HCT116 (cell line): ENCODE data around the gene WEE1. TPM values are rescaled to one million over a fixed set of nuclear protein-coding genes. Genes with fewer than 3 reads are reported as not detected.

Experiments used
- ATAC-seq: fragments of 200-7000 bp; cut with Tn5 transposase; 2 replicates; pipeline ENCODE4 v1.9.1; 2020; ENCODE audit warnings: mild to moderate bottlenecking, moderate library complexity
- BruUV-seq: library from RNA; stranded (reverse); fragments of 400-500 nt; replicated peaks from 2 replicates; lab custom pipeline; 2021; lab: Mats Ljungman, UMichigan
- CTCF ChIA-PET: fragments of 300-600 bp; sonication (Branson Sonifier 250); formaldehyde crosslinking; loops from one replicate; lab custom pipeline; 2021; ENCODE audit warnings: antibody characterized with exemption; lab: Charles Lee
- POLR2A ChIA-PET: fragments of 300-600, 350-600 bp; sonication (Branson Sonifier 250); formaldehyde crosslinking; loops from one replicate; lab custom pipeline; 2021; ENCODE audit warnings: antibody characterized with exemption; lab: Charles Lee
- RAD21 ChIA-PET, 2 experiments: fragments of 300-600 bp; sonication (Branson Sonifier 250); formaldehyde crosslinking; loops; one replicate each; lab custom pipeline; 2023; ENCODE audit warnings: low total read pairs in 2 of 2; ENCODE audit not compliant: uncharacterized antibody in 2 of 2, unreplicated experiment in 2 of 2, low non-redundant PET in 1 of 2; lab: Charles Lee
- DNase-seq: peaks from one replicate; pipeline ENCODE4 v3.0.0-alpha.2; 2010; ENCODE audit warnings: low read depth, low spot score
- H2AFZ ChIP-seq: fragments of 200-600 bp; shearing (Covaris generic), sonication (generic); 2 replicates; pipeline ENCODE4 v1.6.1; 2017; ENCODE audit warnings: low read depth, mixed run types, mixed read lengths, antibody characterized with exemption, low read length; ENCODE audit not compliant: poor library complexity, severe bottlenecking
- H3K27ac ChIP-seq: 2 replicates; pipeline ENCODE4 v1.5.1; 2012; ENCODE audit warnings: low read depth, low read length
- H3K27me3 ChIP-seq: fragments of 200-600 bp; sonication (generic); 2 replicates; pipeline ENCODE4 v1.6.1; 2016; ENCODE audit warnings: mixed run types, low read length, mixed read lengths; ENCODE audit not compliant: insufficient read depth
- H3K36me3 ChIP-seq, 2 experiments: fragments of 200-500 bp in 1 of 2; fragments of 200-600 bp in 1 of 2; sonication (Bioruptor generic) in 1 of 2; sonication (generic) in 1 of 2; 2 replicates each; pipeline versions ENCODE4 v1.5.1 to v1.6.1; 2014 to 2016; ENCODE audit warnings: low read length in 2 of 2, inconsistent platforms in 1 of 2, mixed read lengths in 1 of 2, mixed run types in 1 of 2; ENCODE audit not compliant: insufficient read depth in 2 of 2, control insufficient read depth in 1 of 2
- H3K4me1 ChIP-seq, 2 experiments: fragments of 200-600 bp in 1 of 2; sonication (generic) in 1 of 2; 2 replicates each; pipeline versions ENCODE4 v1.5.1 to v1.6.1; 2012 to 2017; ENCODE audit warnings: low read length in 2 of 2, inconsistent platforms in 1 of 2, mild to moderate bottlenecking in 1 of 2, mixed read lengths in 1 of 2, mixed run types in 1 of 2, moderate library complexity in 1 of 2; ENCODE audit not compliant: insufficient read depth in 2 of 2, control insufficient read depth in 1 of 2
- H3K4me2 ChIP-seq: fragments of 200-600 bp; sonication (generic); 2 replicates; pipeline ENCODE4 v1.6.1; 2017; ENCODE audit warnings: mixed run types, low read length, mixed read lengths
- H3K4me3 ChIP-seq, 2 experiments: fragments of 200-600 bp in 1 of 2; sonication (generic) in 1 of 2; replicated peaks in 1 of 2; 2 replicates each; pipeline ENCODE4 v1.5.1; 2011 to 2016; ENCODE audit warnings: low read length in 2 of 2, control low read depth in 1 of 2, low read depth in 1 of 2, mild to moderate bottlenecking in 1 of 2, mixed read lengths in 1 of 2, mixed run types in 1 of 2
- H3K79me2 ChIP-seq: fragments of 200-600 bp; sonication (generic); 2 replicates; pipeline ENCODE4 v1.6.1; 2017; ENCODE audit warnings: mild to moderate bottlenecking, mixed run types, low read length, moderate library complexity, mixed read lengths; ENCODE audit not compliant: insufficient read depth
- H3K9ac ChIP-seq: fragments of 200-600 bp; sonication (generic); 2 replicates; pipeline ENCODE4 v1.6.1; 2016; ENCODE audit warnings: low read length, mixed read lengths
- H3K9me2 ChIP-seq: fragments of 200-600 bp; sonication (generic), shearing (Covaris generic); 2 replicates; pipeline ENCODE4 v1.6.1; 2017; ENCODE audit warnings: mixed run types, mild to moderate bottlenecking, moderate library complexity; ENCODE audit not compliant: insufficient read depth
- H3K9me3 ChIP-seq, 2 experiments: fragments of 200-500 bp in 1 of 2; fragments of 200-600 bp in 1 of 2; sonication (Bioruptor generic) in 1 of 2; sonication (generic) in 1 of 2; 2 replicates each; pipeline ENCODE4 v1.6.1; 2014 to 2017; ENCODE audit warnings: low read length in 2 of 2, mixed read lengths in 2 of 2, inconsistent platforms in 1 of 2, low read depth in 1 of 2, mild to moderate bottlenecking in 1 of 2, mixed run types in 1 of 2, moderate library complexity in 1 of 2; ENCODE audit not compliant: control insufficient read depth in 1 of 2, insufficient read depth in 1 of 2
- H4K20me1 ChIP-seq: fragments of 200-600 bp; sonication (generic), shearing (Covaris generic); 2 replicates; pipeline ENCODE4 v1.6.1; 2017; ENCODE audit warnings: mixed run types, mild to moderate bottlenecking, moderate library complexity; ENCODE audit not compliant: insufficient read depth
- ATF3 ChIP-seq: IDR thresholded peaks from 2 replicates; pipeline ENCODE4 v1.6.1; 2012
- CBX3 ChIP-seq: IDR thresholded peaks from 2 replicates; pipeline ENCODE4 v1.6.1; 2012; ENCODE audit warnings: low read depth
- CTCF ChIP-seq, 3 experiments: fragments of 200-600 bp in 1 of 3; sonication (generic) in 1 of 3; IDR thresholded peaks in 2 of 3; conservative IDR thresholded peaks in 1 of 3; 2 replicates each; pipeline ENCODE4 v1.5.1; 2012 to 2017; ENCODE audit warnings: low read depth in 2 of 3, low read length in 2 of 3, antibody characterized with exemption in 1 of 3, borderline replicate concordance in 1 of 3, control low read depth in 1 of 3, mild to moderate bottlenecking in 1 of 3, mixed read lengths in 1 of 3, mixed run types in 1 of 3, moderate library complexity in 1 of 3; ENCODE audit not compliant: insufficient read depth in 1 of 3
- ELF1 ChIP-seq: IDR thresholded peaks from 2 replicates; pipeline ENCODE4 v1.6.1; 2012; ENCODE audit warnings: low read depth, borderline replicate concordance
- EZH2 ChIP-seq: fragments of 200-600 bp; sonication (generic); IDR thresholded peaks from 2 replicates; pipeline ENCODE4 v1.6.1; 2017; ENCODE audit warnings: antibody characterized with exemption, mixed run types
- EZH2phosphoT487 ChIP-seq: fragments of 200-600 bp; IDR thresholded peaks from 2 replicates; pipeline ENCODE4 v1.6.1; 2018; ENCODE audit warnings: antibody characterized with exemption, borderline replicate concordance
- POLR2AphosphoS5 ChIP-seq: IDR thresholded peaks from 2 replicates; pipeline ENCODE4 v1.6.1; 2011; ENCODE audit warnings: mild to moderate bottlenecking, low read depth, low read length, moderate library complexity
- RAD21 ChIP-seq: IDR thresholded peaks from 2 replicates; pipeline ENCODE4 v1.6.1; 2012; ENCODE audit warnings: low read depth, mild to moderate bottlenecking
- REST ChIP-seq: IDR thresholded peaks from 2 replicates; pipeline ENCODE4 v1.6.1; 2012; ENCODE audit warnings: low read depth
- SRF ChIP-seq: IDR thresholded peaks from 2 replicates; pipeline ENCODE4 v1.6.1; 2012; ENCODE audit warnings: low read depth
- TCF7L2 ChIP-seq: IDR thresholded peaks from 2 replicates; pipeline ENCODE4 v1.7.0; 2011; ENCODE audit warnings: borderline replicate concordance, inconsistent platforms; ENCODE audit not compliant: insufficient read depth, insufficient read length; ENCODE audit errors: extremely low read depth
- YY1 ChIP-seq: IDR thresholded peaks from 2 replicates; pipeline ENCODE4 v1.6.1; 2011; ENCODE audit warnings: low read length, low read depth, moderate library complexity, mild to moderate bottlenecking; ENCODE audit not compliant: insufficient replicate concordance; ENCODE audit errors: extremely low read depth
- ZBTB33 ChIP-seq: IDR thresholded peaks from 2 replicates; pipeline ENCODE4 v1.6.1; 2011; ENCODE audit warnings: mild to moderate bottlenecking, low read length, moderate library complexity; ENCODE audit not compliant: insufficient replicate concordance; ENCODE audit errors: extremely low read depth
- ZFX ChIP-seq: fragments of 450-650 bp; IDR thresholded peaks from 2 replicates; pipeline ENCODE4 v1.6.1; 2017
- ZNF274 ChIP-seq: fragments of 200-500 bp; sonication (Bioruptor generic); IDR thresholded peaks from 2 replicates; pipeline ENCODE4 v1.6.1; 2014; ENCODE audit warnings: mild to moderate bottlenecking, low read depth, low read length, inconsistent platforms
- intact Hi-C: fragments of 100-400 bp; cut with micrococcal nuclease; formaldehyde crosslinking; loops from 2 replicates; pipeline ENCODE4 v1.10.0; 2022
- total RNA-seq: library from RNA; stranded (reverse); gene quantifications from one replicate; pipeline ENCODE4 v1.2.1, GENCODE V29; 2021; ENCODE audit not compliant: unreplicated experiment

Gene WEE1
- total RNA-seq, 1 experiment from 2014 or later = 50.8 TPM

- no peaks in the 10 kb centered on the region for H3K79me2 ChIP-seq
- H3K9me3 ChIP-seq = no peaks in the 10 kb centered on the region
- H3K27ac ChIP-seq = no peak overlapping the region
- RAD21 ChIA-PET = no interaction called here
- BruUV-seq = no TSS peak
- TF ChIP-seq ZFX (no peak), CTCF (IDR thresholded peaks at IDR 0.05 in 2 of 3, conservative IDR thresholded peaks at IDR 0.05 in 1 of 3; ENCODE audit: borderline replicate concordance in 1 of 3, insufficient read depth in 1 of 3, low read depth in 2 of 3, low read length in 2 of 3) (no peak), SRF (no peak), RAD21 (no peak), EZH2phosphoT487 (no peak), CBX3 (no peak), POLR2AphosphoS5 (no peak), ZNF274 (no peak), EZH2 (no peak), YY1 (no peak), TCF7L2 (no peak), ELF1 (no peak), ATF3 (no peak), REST (no peak), ZBTB33 (no peak)
- TF ChIP-seq, all 23 proteins: peak for 0
- no peak for DNase-seq
- Histone ChIP-seq H3K4me2 (no peak overlapping the region), H3K9me2 (no peaks in the 10 kb centered on the region), H4K20me1 (no peaks in the 10 kb centered on the region), H2AFZ (no peak overlapping the region), H3K4me1 (no peaks in the 10 kb centered on the region), H3K27me3 (no peaks in the 10 kb centered on the region), H3K9ac (no peak overlapping the region), H3K4me3 (no peak overlapping the region), H3K36me3 (no peaks in the 10 kb centered on the region)
- intact Hi-C loops = no loop called here
- ChIA-PET POLR2A (no interaction called here), CTCF (no interaction called here)
- ATAC-seq = no peak
These were observed 53.3 kb downstream of the WEE1 start for GRCh38 chr11:9626496-9627394.
